Muscle of arm (tissue), 14 donors: ENCODE data around the gene PLPP1. TPM values are rescaled to one million over a fixed set of nuclear protein-coding genes. Genes with fewer than 3 reads are reported as not detected.

Source experiments
- DNase-seq: peaks from one replicate; pipeline ENCODE4 v3.0.0-alpha.2; 2013
- long read RNA-seq, 11 donors: transcript quantifications; one replicate each; lab custom pipeline, GENCODE V29; 2026
- polyA plus RNA-seq, 12 donors: library from polyadenylated mRNA; unstranded; fragments of 120-200 nt; gene quantifications; one replicate each; pipeline ENCODE4 v1.2.1, GENCODE V29; 2013; ENCODE audit not compliant: insufficient read length in 12 of 12

The PLPP1 gene
- polyA plus RNA-seq: 10 to 100 TPM in 11 of 12 donors, not detected in 1; 53.3 to 76.8 (median 57.0) TPM
- long read RNA-seq, donor 1, transcript PLPP1-202 (6 exons, 1,597 nt): major isoform, 39 of 52 reads
- long read RNA-seq, donor 1, partial matches to known transcripts: 5 of 52 reads
- long read RNA-seq, donor 1, other reads (novel, unspliced or antisense): 6 of 52 reads
- long read RNA-seq, donor 2, transcript PLPP1-201 (6 exons, 1,550 nt): minor isoform, 8 of 48 reads
- long read RNA-seq, donor 2, transcript PLPP1-202 (6 exons, 1,597 nt): major isoform, 29 of 48 reads
- long read RNA-seq, donor 2, partial matches to known transcripts: 6 of 48 reads
- long read RNA-seq, donor 2, other reads (novel, unspliced or antisense): 5 of 48 reads
- long read RNA-seq, donor 3, transcript PLPP1-202 (6 exons, 1,597 nt): major isoform, 6 of 6 reads
- long read RNA-seq, donor 3, partial matches to known transcripts: 0 of 6 reads
- long read RNA-seq, donor 3, other reads (novel, unspliced or antisense): 0 of 6 reads
- long read RNA-seq, donor 4, transcript PLPP1-202 (6 exons, 1,597 nt): major isoform, 14 of 17 reads
- long read RNA-seq, donor 4, partial matches to known transcripts: 0 of 17 reads
- long read RNA-seq, donor 4, other reads (novel, unspliced or antisense): 0 of 17 reads
- long read RNA-seq, donor 5, transcript PLPP1-202 (6 exons, 1,597 nt): major isoform, 37 of 63 reads
- long read RNA-seq, donor 5, transcript PLPP1-201 (6 exons, 1,550 nt): minor isoform, 7 of 63 reads
- long read RNA-seq, donor 5, partial matches to known transcripts: 19 of 63 reads
- long read RNA-seq, donor 5, other reads (novel, unspliced or antisense): 0 of 63 reads
- long read RNA-seq, donor 6, transcript PLPP1-202 (6 exons, 1,597 nt): major isoform, 8 of 10 reads
- long read RNA-seq, donor 6, partial matches to known transcripts: 0 of 10 reads
- long read RNA-seq, donor 6, other reads (novel, unspliced or antisense): 0 of 10 reads
- long read RNA-seq, donor 7, transcript PLPP1-202 (6 exons, 1,597 nt): major isoform, 14 of 14 reads
- long read RNA-seq, donor 7, partial matches to known transcripts: 0 of 14 reads
- long read RNA-seq, donor 7, other reads (novel, unspliced or antisense): 0 of 14 reads
- long read RNA-seq, donor 8, transcript PLPP1-202 (6 exons, 1,597 nt): major isoform, 35 of 51 reads
- long read RNA-seq, donor 8, partial matches to known transcripts: 0 of 51 reads
- long read RNA-seq, donor 8, other reads (novel, unspliced or antisense): 12 of 51 reads
- long read RNA-seq, donor 9, transcript PLPP1-202 (6 exons, 1,597 nt): major isoform, 17 of 34 reads
- long read RNA-seq, donor 9, transcript PLPP1-201 (6 exons, 1,550 nt): minor isoform, 7 of 34 reads
- long read RNA-seq, donor 9, partial matches to known transcripts: 5 of 34 reads
- long read RNA-seq, donor 9, other reads (novel, unspliced or antisense): 5 of 34 reads
- long read RNA-seq, donor 10, transcript PLPP1-202 (6 exons, 1,597 nt): major isoform, 32 of 56 reads
- long read RNA-seq, donor 10, partial matches to known transcripts: 10 of 56 reads
- long read RNA-seq, donor 10, other reads (novel, unspliced or antisense): 10 of 56 reads
- long read RNA-seq, donor 11, transcript PLPP1-202 (6 exons, 1,597 nt): major isoform, 30 of 38 reads
- long read RNA-seq, donor 11, partial matches to known transcripts: 0 of 38 reads
- long read RNA-seq, donor 11, other reads (novel, unspliced or antisense): 5 of 38 reads

DNA sequence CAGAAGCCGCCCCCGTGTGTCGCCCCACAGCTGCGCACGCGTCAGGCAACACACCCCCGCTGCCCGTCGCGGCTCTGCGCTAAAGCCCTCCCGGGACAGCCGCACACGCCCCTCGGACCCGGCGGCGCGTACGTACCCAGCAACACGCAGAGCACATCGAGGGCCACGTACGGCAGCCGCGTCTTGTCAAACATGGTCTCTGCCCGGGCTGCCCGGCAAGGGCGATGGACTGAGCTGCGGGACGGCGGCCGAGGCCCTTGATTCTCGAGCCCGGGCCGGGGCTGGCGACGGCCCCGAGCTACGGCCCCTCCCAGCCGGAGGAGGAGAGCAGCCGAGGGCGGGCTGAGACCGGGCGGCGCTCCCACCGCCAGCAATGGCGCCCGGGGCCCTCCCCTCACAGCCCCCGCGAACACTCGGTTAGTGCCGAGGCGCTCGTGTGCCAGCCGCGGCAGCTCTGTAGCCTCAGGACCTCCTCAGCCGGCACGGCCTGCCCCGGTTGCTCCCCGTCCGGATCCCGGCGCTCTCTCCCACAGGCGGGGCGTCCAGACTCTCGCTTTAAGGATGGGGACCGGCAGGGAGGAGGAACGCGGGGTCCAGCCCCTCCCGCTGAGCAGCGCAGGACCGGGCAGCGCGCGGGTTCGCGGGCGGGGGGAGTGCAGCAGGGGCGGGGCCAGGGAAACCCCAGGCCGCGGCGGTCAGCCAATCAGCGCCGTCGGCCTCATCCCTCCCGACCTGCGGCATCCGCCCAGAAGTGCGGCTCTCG, at the start of gene PLPP1:
PLPP1 (minus strand) TSS at position 529 of the 763 bp plus-strand sequence; CDS start at position 194, 335 bp downstream.
- DNase-seq: peak; percentile 93

DNA sequence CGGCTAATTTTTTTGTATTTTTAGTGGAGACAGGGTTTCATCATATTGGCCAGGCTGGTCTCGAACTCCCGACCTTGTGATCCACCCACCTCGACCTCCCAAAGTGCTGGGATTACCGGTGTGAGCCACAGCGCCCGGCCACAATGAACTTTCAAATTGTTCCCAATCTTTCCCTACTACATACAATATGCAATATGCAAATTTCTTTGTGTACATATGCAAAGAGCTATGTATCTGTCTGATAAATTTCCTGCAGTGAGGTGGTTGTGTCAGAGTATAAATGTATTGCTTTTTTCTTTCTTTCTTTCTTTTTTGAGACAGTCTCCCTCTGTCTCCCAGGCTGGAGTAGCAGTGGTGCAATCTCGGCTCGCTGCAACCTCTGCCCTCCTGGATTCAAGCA, 48.8 kb upstream of the PLPP1 start:
- DNase-seq: no peak

DNA sequence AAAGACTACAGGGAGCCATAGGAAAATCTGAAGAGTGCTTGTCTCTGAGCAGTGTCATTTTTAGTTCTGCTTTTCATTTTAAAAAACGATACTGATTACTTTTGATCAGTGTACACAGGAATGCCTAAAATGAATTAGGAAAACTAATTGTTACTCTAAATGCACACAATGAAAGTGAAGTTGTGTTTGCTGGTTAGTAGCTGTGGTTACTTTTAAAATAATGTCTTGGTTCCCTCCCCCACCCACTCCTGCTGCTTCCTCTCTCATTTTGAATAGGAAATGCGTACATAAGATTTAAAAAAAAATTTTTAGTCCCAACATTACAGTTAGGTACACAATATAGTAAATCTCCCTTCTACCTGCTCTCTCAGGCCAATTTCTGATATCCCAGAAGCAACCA, 47.5 kb upstream of the PLPP1 start:
- no peak for DNase-seq

DNA sequence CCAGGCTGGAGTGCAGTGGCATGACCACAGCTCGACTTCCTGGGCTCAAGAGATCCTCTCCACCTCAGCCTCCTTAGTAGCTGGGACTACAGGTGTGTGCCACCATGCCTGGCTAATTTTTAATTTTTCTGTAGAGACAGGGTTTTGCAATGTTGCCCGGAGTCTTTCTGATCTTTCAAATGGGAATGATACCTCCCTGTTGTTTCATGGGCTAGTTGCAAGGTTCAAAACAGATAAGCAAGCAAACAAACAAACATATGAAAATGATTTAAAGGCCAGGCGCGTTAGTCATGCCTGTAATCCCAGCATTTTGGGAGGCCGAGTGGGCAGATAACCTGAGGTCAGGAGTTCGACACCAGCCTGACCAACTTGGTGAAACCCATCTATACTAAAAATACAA, 45.3 kb upstream of the PLPP1 start:
- DNase-seq: no peak

DNA sequence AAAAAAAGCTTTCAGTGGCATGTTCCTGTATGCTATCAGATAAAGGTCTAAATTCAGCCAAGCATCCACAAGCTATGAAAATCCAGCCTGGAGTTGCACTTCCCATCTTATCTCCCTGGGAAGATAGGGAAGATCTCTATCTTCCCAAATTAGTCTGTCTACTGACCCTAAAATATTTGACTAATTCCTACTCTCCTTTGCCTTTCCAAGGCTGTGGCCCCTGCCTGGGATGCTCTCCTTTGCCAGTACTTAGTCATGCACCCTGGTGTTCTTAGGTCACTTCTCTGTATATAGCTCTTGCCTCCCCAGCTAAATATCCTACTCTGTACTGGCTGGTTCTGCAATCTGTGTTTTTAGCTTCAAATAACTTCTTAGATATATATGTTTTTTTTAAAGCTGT, 44.0 kb upstream of the PLPP1 start:
- DNase-seq: no peak

DNA sequence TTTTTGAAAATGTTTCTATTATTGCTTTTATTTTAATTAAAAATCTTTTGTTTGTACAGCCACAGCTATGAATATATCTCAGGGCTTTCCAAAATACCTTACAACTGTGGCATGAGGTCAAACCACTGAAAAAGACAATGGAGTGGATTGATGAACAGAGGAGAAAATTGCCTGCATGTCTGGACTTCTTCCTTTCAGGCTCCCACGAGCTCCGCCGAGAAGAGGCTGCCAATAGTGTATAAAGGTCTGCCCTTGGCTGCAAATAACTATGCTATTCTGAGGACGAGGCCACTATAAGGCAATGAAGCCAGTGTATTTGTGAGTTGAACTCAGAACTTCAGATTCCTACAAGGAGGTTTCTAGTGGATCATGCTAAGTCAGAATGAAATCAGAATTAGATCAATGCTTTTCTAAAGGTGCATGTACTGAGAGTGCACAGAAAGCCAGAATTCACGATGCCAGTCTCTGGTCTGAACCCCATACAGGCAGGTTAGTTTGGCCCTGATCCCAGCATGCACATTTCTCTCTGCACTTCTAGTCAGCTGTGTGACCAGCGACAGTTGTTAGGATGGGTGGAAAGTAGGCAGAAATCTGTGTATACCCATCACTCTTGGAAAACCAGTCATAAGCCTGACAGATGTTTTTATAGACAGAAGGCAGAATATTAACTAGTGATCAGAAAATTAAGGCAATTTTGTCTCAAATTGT, 42.7 kb upstream of the PLPP1 start:
- DNase-seq: peak; percentile 68

DNA sequence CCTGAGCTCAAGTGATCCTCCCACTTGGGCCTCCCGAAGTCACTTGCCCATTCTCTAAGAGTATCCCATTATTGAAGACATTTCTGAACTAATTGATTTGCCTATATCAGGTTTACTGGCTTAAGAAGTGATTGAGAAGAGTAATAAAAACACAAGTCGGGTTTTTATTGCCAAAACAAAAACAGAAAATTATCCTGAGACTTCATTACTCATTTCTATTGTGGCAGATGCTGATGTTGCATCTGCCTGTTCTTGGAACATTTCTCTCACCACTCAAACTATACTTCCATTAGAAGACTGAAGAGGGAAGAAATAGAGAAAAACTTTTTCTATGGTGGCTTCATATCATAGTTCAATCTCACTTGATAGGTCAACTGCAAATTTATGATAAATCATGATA, 41.9 kb upstream of the PLPP1 start:
- no peak for DNase-seq

DNA sequence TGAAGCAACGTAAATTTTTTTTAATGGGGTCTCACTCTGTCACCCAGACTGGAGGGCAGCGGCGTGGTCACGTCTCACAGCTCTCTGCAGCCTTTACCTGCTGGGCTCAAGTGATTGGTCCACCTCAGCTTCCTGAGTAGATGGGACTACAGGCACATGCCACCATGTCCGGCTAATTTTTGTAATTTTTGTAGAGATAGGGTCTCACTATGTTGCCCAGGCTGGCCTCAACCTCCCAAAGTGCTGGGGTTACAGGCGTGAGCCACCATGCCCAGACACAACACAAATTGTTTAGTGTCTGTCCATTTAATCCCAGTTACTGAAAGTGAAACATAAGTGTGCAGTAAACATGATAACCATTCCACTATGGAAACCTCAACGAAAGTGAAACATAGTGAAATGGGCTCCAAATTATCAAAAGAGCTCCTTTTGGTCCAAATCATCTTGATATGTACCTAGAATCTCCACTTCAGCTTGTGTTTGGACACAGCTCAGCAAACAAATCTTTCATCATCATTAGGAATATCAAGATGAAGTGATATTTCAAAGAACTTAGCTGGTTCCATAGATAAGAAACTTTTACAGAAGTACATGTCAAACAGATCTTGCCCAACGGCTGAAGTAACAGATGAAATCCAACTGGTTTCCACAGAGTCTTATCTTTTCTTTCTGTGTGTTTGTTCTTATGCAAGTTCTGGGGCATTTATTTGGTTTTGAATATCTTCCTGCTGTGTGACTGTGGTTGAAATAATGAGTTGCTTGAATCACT, 41.2 kb upstream of the PLPP1 start:
- DNase-seq: no peak

DNA sequence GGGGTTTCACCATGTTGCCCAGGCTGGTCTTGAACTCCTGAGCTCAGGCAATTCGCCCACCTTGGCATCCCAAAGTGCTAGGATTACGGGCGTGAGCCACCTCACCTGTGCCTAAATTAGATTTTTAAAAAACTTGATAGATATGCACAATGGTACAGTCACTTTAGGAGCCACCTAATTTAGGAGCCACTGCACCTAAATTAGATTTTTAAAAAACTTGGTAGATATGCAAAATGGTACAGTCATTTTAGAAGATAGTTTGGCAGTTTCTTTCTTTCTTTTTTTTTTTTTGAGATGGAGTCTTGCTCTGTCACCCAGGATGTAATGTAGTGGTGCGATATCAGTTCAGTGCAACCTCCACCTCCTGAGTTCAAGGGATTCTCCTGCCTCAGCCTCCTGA, 37.8 kb upstream of the PLPP1 start:
- no peak for DNase-seq

DNA sequence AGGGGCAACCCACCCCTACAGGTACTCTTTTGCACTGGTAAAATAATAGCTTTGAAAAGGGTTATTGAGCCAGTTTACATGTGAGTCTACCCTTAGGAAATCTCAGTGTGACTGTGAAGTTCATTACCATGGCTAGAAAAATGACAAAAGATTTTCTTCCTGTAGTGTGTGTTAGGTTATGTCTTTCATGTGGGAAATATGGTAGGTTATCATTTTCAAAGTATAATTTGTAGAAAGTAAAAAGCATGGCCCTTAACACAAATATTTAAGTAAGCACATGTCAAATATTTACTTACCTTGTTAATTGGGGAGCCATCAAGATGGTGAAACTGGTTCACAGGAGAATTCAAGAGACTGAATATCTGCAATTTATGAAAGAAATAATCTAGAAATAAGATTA, 37.3 kb upstream of the PLPP1 start:
- no peak for DNase-seq

DNA sequence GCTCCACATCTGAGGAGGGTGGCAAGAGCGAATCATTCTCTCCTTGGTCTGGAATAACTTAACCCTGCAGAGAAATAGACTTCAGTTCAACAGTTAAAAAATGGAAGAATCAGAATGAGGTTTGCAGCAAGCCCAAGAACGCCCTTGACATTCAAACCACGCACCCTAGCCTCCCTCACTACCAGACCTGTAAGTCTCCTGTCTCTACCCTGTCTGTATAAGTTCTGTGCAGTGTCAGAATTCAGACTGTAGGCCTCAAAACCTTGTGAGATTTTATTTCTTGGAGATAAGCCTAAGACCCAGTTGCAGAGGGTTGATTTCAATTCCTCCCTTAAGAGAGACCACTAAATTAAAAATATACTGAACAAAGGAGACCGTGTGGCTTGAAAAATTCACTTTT, 35.8 kb upstream of the PLPP1 start:
- no peak for DNase-seq

DNA sequence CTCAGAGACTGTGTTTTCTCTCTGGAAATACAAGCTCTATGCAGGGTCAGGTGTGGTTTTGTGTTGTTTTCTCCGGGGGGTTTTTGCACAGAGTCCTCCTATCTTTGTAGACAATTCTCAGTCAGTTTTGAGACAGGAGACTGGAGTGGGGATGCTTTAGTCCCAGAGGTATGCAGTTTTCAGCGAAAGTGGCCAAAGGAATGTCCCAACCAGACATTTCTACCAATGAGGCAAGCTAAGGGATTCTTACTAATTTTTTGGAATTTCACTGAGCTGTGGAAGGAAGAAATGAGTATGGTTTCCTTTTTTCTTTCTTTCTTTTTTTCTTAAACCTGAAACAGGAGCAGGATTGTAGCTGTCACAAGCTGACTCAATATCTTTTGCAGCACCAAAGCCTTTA, 35.3 kb upstream of the PLPP1 start:
- DNase-seq: no peak

DNA sequence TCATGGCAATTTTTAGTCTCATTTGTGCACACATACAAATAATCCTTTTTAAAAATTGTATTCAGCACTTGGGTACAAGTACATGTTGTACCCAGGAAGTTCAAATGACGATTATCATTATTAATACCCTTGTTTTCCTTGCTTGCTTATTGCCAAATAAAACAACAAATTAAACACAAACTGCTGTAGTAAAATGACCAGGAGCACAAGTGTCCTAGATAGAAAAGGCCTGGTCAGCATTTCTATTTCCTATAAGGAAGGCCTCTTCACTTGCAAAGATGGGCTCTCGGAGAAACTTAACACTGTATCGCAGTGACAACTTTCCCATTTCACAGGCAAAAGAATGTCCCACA, 34.7 kb upstream of the PLPP1 start:
- DNase-seq: no peak

DNA sequence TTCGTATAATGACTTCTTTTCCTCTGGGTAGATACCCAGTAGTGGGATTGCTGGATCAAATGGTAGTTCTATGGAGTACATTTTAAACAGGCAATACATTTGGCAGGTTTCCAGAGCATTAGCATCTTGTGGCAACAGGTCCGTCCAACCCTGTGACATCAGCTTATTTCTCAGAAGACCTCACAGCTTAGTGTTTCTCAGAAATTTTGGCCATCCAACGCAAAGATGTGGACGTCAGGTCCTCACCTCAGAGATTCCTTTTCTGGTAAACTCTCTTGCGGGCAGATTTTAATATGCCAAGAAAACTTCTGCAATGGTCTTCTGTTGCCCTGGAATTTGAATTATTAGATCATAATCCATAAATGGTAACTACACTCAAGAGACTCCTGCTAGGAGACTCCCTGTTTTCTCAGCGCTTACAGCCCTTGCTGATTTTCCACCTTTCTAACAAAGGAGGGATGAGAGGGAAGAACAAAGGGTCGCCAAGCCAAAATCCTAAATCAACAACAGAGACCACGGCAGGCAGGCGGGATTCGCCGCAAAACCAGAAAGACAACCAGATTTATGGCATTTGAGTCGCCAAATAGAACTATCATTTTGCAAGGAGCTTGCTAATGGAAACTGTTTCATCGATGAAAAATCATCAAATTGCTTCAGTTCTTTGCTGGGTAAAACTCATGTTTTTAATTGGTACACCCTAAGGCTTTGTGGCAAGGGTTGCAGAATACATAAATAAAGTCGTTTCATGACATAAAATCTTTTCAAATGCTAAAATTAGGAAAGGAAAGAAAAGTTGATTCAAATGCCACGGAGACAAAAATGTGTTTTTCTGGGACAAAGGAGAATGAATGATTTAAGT, 34.1 kb upstream of the PLPP1 start:
- DNase-seq: no peak

DNA sequence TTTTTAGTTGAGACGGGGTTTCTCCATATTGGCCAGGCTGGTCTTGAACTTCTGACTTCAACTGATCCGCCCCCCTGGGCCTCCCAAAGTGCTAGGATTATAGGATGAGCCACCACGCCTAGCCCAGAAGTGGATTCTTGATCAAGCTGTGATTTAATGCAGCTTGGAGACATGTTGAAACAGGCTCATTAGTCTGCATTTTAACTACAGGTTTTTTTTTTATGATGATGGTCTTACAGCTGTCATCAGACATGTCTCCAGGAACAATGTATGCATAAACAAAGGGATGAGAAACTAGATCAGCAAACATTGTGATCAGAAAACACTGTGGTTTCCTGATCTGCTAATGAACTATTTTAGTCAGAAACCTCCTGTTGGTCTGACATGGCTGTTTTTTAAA, 30.0 kb upstream of the PLPP1 start:
- DNase-seq: no peak

DNA sequence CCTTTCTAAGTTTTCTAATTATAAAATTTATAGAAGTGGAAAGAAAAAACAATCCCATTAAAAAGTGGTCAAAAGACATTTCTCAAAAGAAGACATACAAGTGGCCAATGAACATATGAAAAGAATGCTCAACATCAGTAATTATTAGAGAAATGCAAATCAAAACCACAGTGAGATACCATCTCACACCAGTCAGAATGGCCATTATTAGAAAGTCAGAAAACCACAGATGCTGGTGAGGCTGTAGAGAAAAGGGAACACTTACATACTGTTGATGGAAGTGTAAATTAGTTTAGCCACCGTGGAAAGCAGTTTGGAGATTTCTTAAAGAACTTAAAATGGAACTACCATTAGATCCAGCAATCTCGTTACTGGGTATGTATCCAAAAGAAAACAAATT, 23.7 kb upstream of the PLPP1 start:
- DNase-seq: no peak

DNA sequence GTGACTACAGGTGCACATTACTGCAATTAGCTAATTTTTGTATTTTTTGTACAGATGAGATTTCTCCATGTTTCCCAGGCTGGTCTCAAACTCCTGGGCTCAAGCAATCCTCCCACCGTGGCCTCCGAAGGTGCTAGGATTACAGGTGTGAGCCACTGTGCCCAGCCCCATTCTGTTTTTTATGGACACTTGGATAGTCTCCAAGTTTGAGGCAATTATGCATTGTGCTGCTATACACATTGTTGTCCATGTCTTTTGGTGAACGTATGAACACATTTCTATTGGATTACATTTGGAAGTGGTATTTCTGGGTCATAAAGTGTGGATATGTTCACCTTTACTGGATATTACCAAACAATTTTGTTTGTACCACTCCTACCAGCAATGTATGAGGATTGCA, 22.4 kb upstream of the PLPP1 start:
- no peak for DNase-seq
